Endothelial cell of umbilical vein (primary cell): ENCODE results near the gene SEMA5A. TPM values are rescaled to one million over a fixed set of nuclear protein-coding genes. Genes with fewer than 3 reads are reported as not detected.

Experiments
- BruUV-seq: library from RNA; stranded (reverse); fragments of 400-500 nt; replicated peaks from 2 replicates; lab custom pipeline; 2021; lab: Mats Ljungman, UMichigan
- CTCF ChIA-PET: fragments of 300-600, 350-600 bp; sonication (Branson Sonifier 250); formaldehyde crosslinking; loops from one replicate; lab custom pipeline; 2021; ENCODE audit warnings: antibody characterized with exemption, inconsistent platforms; lab: Charles Lee
- POLR2A ChIA-PET: fragments of 300-600, 350-600 bp; sonication (Branson Sonifier 250); formaldehyde crosslinking; loops from one replicate; lab custom pipeline; 2021; ENCODE audit warnings: antibody characterized with exemption, inconsistent platforms; lab: Charles Lee
- DNase-seq: peaks from one replicate; pipeline ENCODE4 v3.0.0-alpha.2; 2011; ENCODE audit warnings: low read depth, low spot score
- FAIRE-seq: peaks from 2 replicates; lab custom pipeline; 2011; peaks lifted over from hg19 to GRCh38; lab: Jason Lieb, UNC
- H2AFZ ChIP-seq: 2 replicates; pipeline ENCODE4 v1.6.0; 2012; ENCODE audit warnings: low read depth, low read length, control low read depth, inconsistent platforms
- H3K27ac ChIP-seq: 2 replicates; pipeline ENCODE4 v1.5.1; 2011; ENCODE audit warnings: low read depth, mild to moderate bottlenecking, control low read depth, low read length, moderate library complexity; ENCODE audit not compliant: insufficient read depth
- H3K27me3 ChIP-seq, 2 experiments: 2 replicates each; pipeline versions ENCODE4 v1.6.0 to v1.6.1; 2011; ENCODE audit warnings: low read length in 2 of 2, mixed read lengths in 1 of 2; ENCODE audit not compliant: control insufficient read depth in 2 of 2, insufficient read depth in 2 of 2
- H3K36me3 ChIP-seq, 2 experiments: 2 replicates in 1 of 2; 3 replicates in 1 of 2; pipeline ENCODE4 v1.5.1; 2011; ENCODE audit warnings: low read length in 2 of 2, mild to moderate bottlenecking in 1 of 2, moderate library complexity in 1 of 2; ENCODE audit not compliant: control insufficient read depth in 2 of 2, insufficient read depth in 2 of 2; ENCODE audit errors: extremely low read depth in 1 of 2
- H3K4me1 ChIP-seq: 3 replicates; pipeline ENCODE4 v1.5.1; 2011; ENCODE audit warnings: mild to moderate bottlenecking, low read length; ENCODE audit not compliant: control insufficient read depth, insufficient read depth; ENCODE audit errors: extremely low read depth
- H3K4me2 ChIP-seq: 2 replicates; pipeline ENCODE4 v1.6.1; 2011; ENCODE audit warnings: low read length, control low read depth, mixed read lengths; ENCODE audit not compliant: insufficient read depth
- H3K4me3 ChIP-seq, 3 experiments: fragments of 200-600 bp in 1 of 3; sonication (generic), shearing (Covaris generic) in 1 of 3; replicated peaks in 1 of 3; 2 replicates each; pipeline ENCODE4 v1.5.1; 2011 to 2016; ENCODE audit warnings: control low read depth in 3 of 3, low read length in 3 of 3, mild to moderate bottlenecking in 2 of 3, inconsistent platforms in 1 of 3, low read depth in 1 of 3, moderate library complexity in 1 of 3; ENCODE audit not compliant: insufficient read depth in 1 of 3
- H3K79me2 ChIP-seq: 2 replicates; pipeline ENCODE4 v1.6.0; 2012; ENCODE audit warnings: low read length, inconsistent platforms; ENCODE audit not compliant: control insufficient read depth, insufficient read depth
- H3K9ac ChIP-seq: replicated peaks from 2 replicates; pipeline ENCODE3; 2011; ENCODE audit warnings: low read length, control low read depth; ENCODE audit not compliant: insufficient read depth; ENCODE audit errors: extremely low read depth
- H3K9me1 ChIP-seq: replicated peaks from 3 replicates; pipeline ENCODE4 v1.6.0; 2011; ENCODE audit warnings: mild to moderate bottlenecking, low read length; ENCODE audit not compliant: control insufficient read depth, insufficient read depth; ENCODE audit errors: extremely low read depth
- H3K9me3 ChIP-seq: replicated peaks from 2 replicates; pipeline ENCODE4 v1.5.1; 2012; ENCODE audit warnings: low read length, inconsistent platforms; ENCODE audit not compliant: control insufficient read depth, insufficient read depth
- H4K20me1 ChIP-seq: replicated peaks from 2 replicates; pipeline ENCODE3; 2011; ENCODE audit warnings: mild to moderate bottlenecking, low read length; ENCODE audit not compliant: control insufficient read depth, insufficient read depth; ENCODE audit errors: extremely low read depth
- CTCF ChIP-seq, 2 donors: IDR thresholded peaks; 1 replicate in 1 of 2; 2 replicates in 1 of 2; pipeline ENCODE4 v1.5.1; 2011; ENCODE audit warnings: low read length in 2 of 2, mild to moderate bottlenecking in 2 of 2, moderate library complexity in 2 of 2, control low read depth in 1 of 2, inconsistent platforms in 1 of 2, low read depth in 1 of 2; ENCODE audit not compliant: insufficient read depth in 1 of 2; ENCODE audit errors: extremely low read depth in 1 of 2
- EZH2 ChIP-seq: IDR thresholded peaks from 2 replicates; pipeline ENCODE4 v1.6.1; 2012; ENCODE audit warnings: borderline replicate concordance, low read depth, mild to moderate bottlenecking, moderate library complexity, low read length, inconsistent platforms; ENCODE audit not compliant: severe bottlenecking
- FOS ChIP-seq: IDR thresholded peaks from 2 replicates; pipeline ENCODE4 v1.6.1; 2011; ENCODE audit warnings: mild to moderate bottlenecking, low read length, moderate library complexity, borderline replicate concordance; ENCODE audit not compliant: insufficient read depth
- GATA2 ChIP-seq: IDR thresholded peaks from 2 replicates; pipeline ENCODE4 v1.7.0; 2011; ENCODE audit warnings: low read depth, mild to moderate bottlenecking, moderate library complexity, mixed read lengths, low read length; ENCODE audit not compliant: insufficient read length, insufficient read depth
- JUN ChIP-seq: IDR thresholded peaks from 2 replicates; pipeline ENCODE4 v1.6.1; 2011; ENCODE audit warnings: borderline replicate concordance, low read depth; ENCODE audit not compliant: insufficient read length, insufficient read depth
- MAX ChIP-seq: IDR thresholded peaks from 2 replicates; pipeline ENCODE4 v1.6.1; 2011; ENCODE audit not compliant: insufficient read depth, insufficient read length
- MYC ChIP-seq: IDR thresholded peaks from one replicate; pipeline ENCODE4 v1.6.1; 2011; ENCODE audit warnings: mild to moderate bottlenecking, low read depth, low read length
- POLR2A ChIP-seq: IDR thresholded peaks from 2 replicates; pipeline ENCODE4 v1.6.1; 2012; ENCODE audit warnings: low read depth, mild to moderate bottlenecking, control low read depth, low read length
- POLR2AphosphoS5 ChIP-seq: IDR thresholded peaks from 2 replicates; pipeline ENCODE4 v1.6.1; 2012; ENCODE audit warnings: low read depth, mild to moderate bottlenecking, control low read depth, low read length, moderate library complexity; ENCODE audit not compliant: insufficient read depth
- dilution Hi-C: fragments of 300-500 bp; cut with MboI; formaldehyde crosslinking; loops from one replicate; pipeline ENCODE4 v1.15.0; 2019; ENCODE audit warnings: low sequenced_read_pairs; ENCODE audit not compliant: extremely low pct_ligation_motif_present
- intact Hi-C: fragments of 100-400 bp; cut with micrococcal nuclease; formaldehyde crosslinking; loops from one replicate; pipeline ENCODE4 v1.10.0; 2022
- polyA plus RNA-seq, 4 experiments: library from polyadenylated mRNA; depleted of rRNA in 3 of 4; stranded (reverse) in 3 of 4; unstranded in 1 of 4; fragments of >200 nt; gene quantifications; 2 replicates each; pipeline versions ENCODE4 v1.2.1 to v1.2.3, GENCODE V29; 2011 to 2012; ENCODE audit warnings: missing spikeins in 1 of 4
- total RNA-seq: library from RNA; stranded (reverse); gene quantifications from 2 replicates; pipeline ENCODE4 v1.2.3, GENCODE V29; 2021

Gene SEMA5A
- total and polyA plus RNA-seq, 2 donors (not counting 3 experiments of a cell fraction or from before 2014, with no cell fraction given), result 0.04 to 0.06 TPM

- Histone ChIP-seq H3K9ac (no peak overlapping the region), H4K20me1 (no peaks in the 10 kb centered on the region), H3K4me3 (no peak overlapping the region), H3K36me3 (no peaks in the 10 kb centered on the region), H3K79me2 (no peaks in the 10 kb centered on the region), H2AFZ (no peak overlapping the region), H3K27ac (no peak overlapping the region), H3K27me3 (no peaks in the 10 kb centered on the region), H3K4me1 (no peaks in the 10 kb centered on the region), H3K4me2 (no peak overlapping the region), H3K9me3 (no peaks in the 10 kb centered on the region), H3K9me1 (no peaks in the 10 kb centered on the region)
- no peak for TF ChIP-seq JUN
- TF ChIP-seq EZH2, result no peak
- TF ChIP-seq POLR2AphosphoS5, result no peak
- TF ChIP-seq FOS, result no peak
- TF ChIP-seq GATA2, result no peak
- TF ChIP-seq POLR2A, result no peak
- no peak for TF ChIP-seq MAX
- no peak for TF ChIP-seq CTCF (IDR thresholded peaks at IDR 0.05; ENCODE audit: extremely low read depth in 1 of 2, insufficient read depth in 1 of 2, low read depth in 1 of 2, low read length in 2 of 2)
- no peak for TF ChIP-seq MYC
- intact Hi-C loops (no loop called here), dilution Hi-C loops (no loop called here)
- FAIRE-seq (no peak), DNase-seq (no peak)
- CTCF ChIA-PET, result no interaction called here
- POLR2A ChIA-PET, result no interaction called here
- BruUV-seq, result no TSS peak
These were observed 421.0 kb downstream of the SEMA5A start for GRCh38 chr5:9124838-9125237.
